HCT116 (cell line): Measurements from ENCODE around the gene CLRN1. TPM values are rescaled to one million over a fixed set of nuclear protein-coding genes. Genes with fewer than 3 reads are reported as not detected.
A peak's percentile ranks its signal among the peaks of the same experiment; 100 is the strongest.

Experiments
- ATAC-seq: fragments of 200-7000 bp; cut with Tn5 transposase; 2 replicates; pipeline ENCODE4 v1.9.1; 2020; ENCODE audit warnings: mild to moderate bottlenecking, moderate library complexity
- Bru-seq: library from RNA; stranded (reverse); fragments of 400-500 nt; gene quantifications from one replicate; lab custom pipeline; 2021; lab: Mats Ljungman, UMichigan
- BruChase-seq, 2 experiments: library from RNA; stranded (reverse); fragments of 400-500 nt; gene quantifications; one replicate each; lab custom pipeline; 2021; lab: Mats Ljungman, UMichigan
- BruUV-seq: library from RNA; stranded (reverse); fragments of 400-500 nt; replicated peaks from 2 replicates; lab custom pipeline; 2021; lab: Mats Ljungman, UMichigan
- CTCF ChIA-PET: fragments of 300-600 bp; sonication (Branson Sonifier 250); formaldehyde crosslinking; loops from one replicate; lab custom pipeline; 2021; ENCODE audit warnings: antibody characterized with exemption; lab: Charles Lee
- POLR2A ChIA-PET: fragments of 300-600, 350-600 bp; sonication (Branson Sonifier 250); formaldehyde crosslinking; loops from one replicate; lab custom pipeline; 2021; ENCODE audit warnings: antibody characterized with exemption; lab: Charles Lee
- RAD21 ChIA-PET, 2 experiments: fragments of 300-600 bp; sonication (Branson Sonifier 250); formaldehyde crosslinking; loops; one replicate each; lab custom pipeline; 2023; ENCODE audit warnings: low total read pairs in 2 of 2; ENCODE audit not compliant: uncharacterized antibody in 2 of 2, unreplicated experiment in 2 of 2, low non-redundant PET in 1 of 2; lab: Charles Lee
- DNase-seq: peaks from one replicate; pipeline ENCODE4 v3.0.0-alpha.2; 2010; ENCODE audit warnings: low read depth, low spot score
- H2AFZ ChIP-seq: fragments of 200-600 bp; shearing (Covaris generic), sonication (generic); 2 replicates; pipeline ENCODE4 v1.6.1; 2017; ENCODE audit warnings: low read depth, mixed run types, mixed read lengths, antibody characterized with exemption, low read length; ENCODE audit not compliant: poor library complexity, severe bottlenecking
- H3K27ac ChIP-seq: 2 replicates; pipeline ENCODE4 v1.5.1; 2012; ENCODE audit warnings: low read depth, low read length
- H3K27me3 ChIP-seq: fragments of 200-600 bp; sonication (generic); 2 replicates; pipeline ENCODE4 v1.6.1; 2016; ENCODE audit warnings: mixed run types, low read length, mixed read lengths; ENCODE audit not compliant: insufficient read depth
- H3K36me3 ChIP-seq, 2 experiments: fragments of 200-500 bp in 1 of 2; fragments of 200-600 bp in 1 of 2; sonication (Bioruptor generic) in 1 of 2; sonication (generic) in 1 of 2; 2 replicates each; pipeline versions ENCODE4 v1.5.1 to v1.6.1; 2014 to 2016; ENCODE audit warnings: low read length in 2 of 2, inconsistent platforms in 1 of 2, mixed read lengths in 1 of 2, mixed run types in 1 of 2; ENCODE audit not compliant: insufficient read depth in 2 of 2, control insufficient read depth in 1 of 2
- H3K4me1 ChIP-seq, 2 experiments: fragments of 200-600 bp in 1 of 2; sonication (generic) in 1 of 2; 2 replicates each; pipeline versions ENCODE4 v1.5.1 to v1.6.1; 2012 to 2017; ENCODE audit warnings: low read length in 2 of 2, inconsistent platforms in 1 of 2, mild to moderate bottlenecking in 1 of 2, mixed read lengths in 1 of 2, mixed run types in 1 of 2, moderate library complexity in 1 of 2; ENCODE audit not compliant: insufficient read depth in 2 of 2, control insufficient read depth in 1 of 2
- H3K4me2 ChIP-seq: fragments of 200-600 bp; sonication (generic); 2 replicates; pipeline ENCODE4 v1.6.1; 2017; ENCODE audit warnings: mixed run types, low read length, mixed read lengths
- H3K4me3 ChIP-seq, 2 experiments: fragments of 200-600 bp in 1 of 2; sonication (generic) in 1 of 2; replicated peaks in 1 of 2; 2 replicates each; pipeline ENCODE4 v1.5.1; 2011 to 2016; ENCODE audit warnings: low read length in 2 of 2, control low read depth in 1 of 2, low read depth in 1 of 2, mild to moderate bottlenecking in 1 of 2, mixed read lengths in 1 of 2, mixed run types in 1 of 2
- H3K79me2 ChIP-seq: fragments of 200-600 bp; sonication (generic); 2 replicates; pipeline ENCODE4 v1.6.1; 2017; ENCODE audit warnings: mild to moderate bottlenecking, mixed run types, low read length, moderate library complexity, mixed read lengths; ENCODE audit not compliant: insufficient read depth
- H3K9ac ChIP-seq: fragments of 200-600 bp; sonication (generic); 2 replicates; pipeline ENCODE4 v1.6.1; 2016; ENCODE audit warnings: low read length, mixed read lengths
- H3K9me2 ChIP-seq: fragments of 200-600 bp; sonication (generic), shearing (Covaris generic); 2 replicates; pipeline ENCODE4 v1.6.1; 2017; ENCODE audit warnings: mixed run types, mild to moderate bottlenecking, moderate library complexity; ENCODE audit not compliant: insufficient read depth
- H3K9me3 ChIP-seq, 2 experiments: fragments of 200-500 bp in 1 of 2; fragments of 200-600 bp in 1 of 2; sonication (Bioruptor generic) in 1 of 2; sonication (generic) in 1 of 2; 2 replicates each; pipeline ENCODE4 v1.6.1; 2014 to 2017; ENCODE audit warnings: low read length in 2 of 2, mixed read lengths in 2 of 2, inconsistent platforms in 1 of 2, low read depth in 1 of 2, mild to moderate bottlenecking in 1 of 2, mixed run types in 1 of 2, moderate library complexity in 1 of 2; ENCODE audit not compliant: control insufficient read depth in 1 of 2, insufficient read depth in 1 of 2
- H4K20me1 ChIP-seq: fragments of 200-600 bp; sonication (generic), shearing (Covaris generic); 2 replicates; pipeline ENCODE4 v1.6.1; 2017; ENCODE audit warnings: mixed run types, mild to moderate bottlenecking, moderate library complexity; ENCODE audit not compliant: insufficient read depth
- CEBPB ChIP-seq: IDR thresholded peaks from 2 replicates; pipeline ENCODE4 v1.6.1; 2012; ENCODE audit warnings: low read depth
- FOSL1 ChIP-seq: IDR thresholded peaks from 2 replicates; pipeline ENCODE4 v1.6.1; 2012; ENCODE audit warnings: low read depth
- JUND ChIP-seq: IDR thresholded peaks from 2 replicates; pipeline ENCODE4 v1.6.1; 2012
- POLR2A ChIP-seq: IDR thresholded peaks from 2 replicates; pipeline ENCODE4 v1.7.0; 2011; ENCODE audit warnings: borderline replicate concordance; ENCODE audit not compliant: insufficient read depth, insufficient read length; ENCODE audit errors: extremely low read depth
- SIN3A ChIP-seq: IDR thresholded peaks from 2 replicates; pipeline ENCODE4 v1.6.1; 2012; ENCODE audit warnings: low read depth
- SP1 ChIP-seq: IDR thresholded peaks from 2 replicates; pipeline ENCODE4 v1.6.1; 2012; ENCODE audit warnings: low read depth
- YY1 ChIP-seq: IDR thresholded peaks from 2 replicates; pipeline ENCODE4 v1.6.1; 2011; ENCODE audit warnings: low read length, low read depth, moderate library complexity, mild to moderate bottlenecking; ENCODE audit not compliant: insufficient replicate concordance; ENCODE audit errors: extremely low read depth
- ZFX ChIP-seq: fragments of 450-650 bp; IDR thresholded peaks from 2 replicates; pipeline ENCODE4 v1.6.1; 2017
- intact Hi-C: fragments of 100-400 bp; cut with micrococcal nuclease; formaldehyde crosslinking; loops from 2 replicates; pipeline ENCODE4 v1.10.0; 2022
- long read RNA-seq: library from polyadenylated mRNA; unstranded; transcript quantifications from one replicate; pipeline ENCODE4 v2.0.0, GENCODE V29; 2021; ENCODE audit not compliant: unreplicated experiment
- polyA plus RNA-seq: library from polyadenylated mRNA; unstranded; fragments of >200 nt; gene quantifications from 2 replicates; pipeline ENCODE4 v1.2.1, GENCODE V29; 2012; ENCODE audit warnings: missing spikeins
- total RNA-seq: library from RNA; stranded (reverse); gene quantifications from one replicate; pipeline ENCODE4 v1.2.1, GENCODE V29; 2021; ENCODE audit not compliant: unreplicated experiment
- TF ChIP-seq, protein P1 (sequence below): IDR thresholded peaks from 2 replicates; pipeline ENCODE4 v1.6.1; 2012; ENCODE audit warnings: low read depth

Gene CLRN1, protein sequence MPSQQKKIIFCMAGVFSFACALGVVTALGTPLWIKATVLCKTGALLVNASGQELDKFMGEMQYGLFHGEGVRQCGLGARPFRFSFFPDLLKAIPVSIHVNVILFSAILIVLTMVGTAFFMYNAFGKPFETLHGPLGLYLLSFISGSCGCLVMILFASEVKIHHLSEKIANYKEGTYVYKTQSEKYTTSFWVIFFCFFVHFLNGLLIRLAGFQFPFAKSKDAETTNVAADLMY
- total RNA-seq, result not detected
- polyA plus RNA-seq, result not detected in 2 replicates
- Bru-seq, nascent RNA, result not detected
- not detected for BruChase-seq, experiment 1, labeled RNA remaining after a 6-hour chase
- not detected for BruChase-seq, experiment 2, labeled RNA remaining after a 2-hour chase
- long read RNA-seq, result 0 reads

DNA sequence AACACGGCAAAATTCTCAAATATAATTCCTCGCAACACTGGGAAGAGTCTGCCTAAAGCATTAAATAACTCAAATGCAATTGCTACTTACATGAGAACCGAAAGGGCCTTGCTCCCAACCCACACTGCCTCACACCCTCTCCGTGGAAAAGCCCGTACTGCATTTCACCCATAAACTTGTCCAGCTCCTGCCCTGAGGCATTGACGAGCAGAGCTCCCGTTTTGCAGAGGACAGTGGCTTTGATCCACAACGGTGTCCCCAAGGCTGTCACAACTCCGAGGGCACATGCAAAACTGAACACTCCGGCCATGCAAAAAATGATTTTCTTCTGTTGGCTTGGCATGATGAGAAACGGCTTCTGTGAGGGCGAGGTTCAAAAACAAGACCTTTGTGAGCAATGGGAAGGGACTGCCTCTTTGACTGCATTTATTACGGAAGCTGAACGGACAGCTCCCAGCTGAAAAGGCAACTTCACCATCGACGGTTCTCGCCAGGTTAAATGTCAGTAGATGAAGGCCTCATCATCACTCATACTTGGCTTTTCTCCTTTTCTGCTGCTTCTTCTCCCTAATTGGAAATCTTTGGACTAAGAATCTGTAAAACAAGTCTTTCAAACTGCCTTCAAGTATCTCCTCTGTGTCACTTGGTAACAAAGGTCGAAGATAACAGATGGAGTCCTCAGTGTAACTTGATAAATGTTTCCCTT lies at the start of gene CLRN1:
Gene CLRN1, minus strand, starts transcription at position 362 of the 706 bp plus-strand sequence. Its CDS starts 19 bp downstream, at position 343.
- Histone ChIP-seq H3K4me2 (no peak within 1 kb of the TSS), H3K27ac (no peak within 1 kb of the TSS), H3K79me2 (no peaks in the 10 kb centered on the region), H4K20me1 (no peaks in the 10 kb centered on the region), H3K27me3 (no peaks in the 10 kb centered on the region), H3K36me3 (no peaks in the 10 kb centered on the region)
- DNase-seq, result no peak
- intact Hi-C loops, result no loop called here
- POLR2A ChIA-PET, result no interaction called here
- TF ChIP-seq, protein P1, sequence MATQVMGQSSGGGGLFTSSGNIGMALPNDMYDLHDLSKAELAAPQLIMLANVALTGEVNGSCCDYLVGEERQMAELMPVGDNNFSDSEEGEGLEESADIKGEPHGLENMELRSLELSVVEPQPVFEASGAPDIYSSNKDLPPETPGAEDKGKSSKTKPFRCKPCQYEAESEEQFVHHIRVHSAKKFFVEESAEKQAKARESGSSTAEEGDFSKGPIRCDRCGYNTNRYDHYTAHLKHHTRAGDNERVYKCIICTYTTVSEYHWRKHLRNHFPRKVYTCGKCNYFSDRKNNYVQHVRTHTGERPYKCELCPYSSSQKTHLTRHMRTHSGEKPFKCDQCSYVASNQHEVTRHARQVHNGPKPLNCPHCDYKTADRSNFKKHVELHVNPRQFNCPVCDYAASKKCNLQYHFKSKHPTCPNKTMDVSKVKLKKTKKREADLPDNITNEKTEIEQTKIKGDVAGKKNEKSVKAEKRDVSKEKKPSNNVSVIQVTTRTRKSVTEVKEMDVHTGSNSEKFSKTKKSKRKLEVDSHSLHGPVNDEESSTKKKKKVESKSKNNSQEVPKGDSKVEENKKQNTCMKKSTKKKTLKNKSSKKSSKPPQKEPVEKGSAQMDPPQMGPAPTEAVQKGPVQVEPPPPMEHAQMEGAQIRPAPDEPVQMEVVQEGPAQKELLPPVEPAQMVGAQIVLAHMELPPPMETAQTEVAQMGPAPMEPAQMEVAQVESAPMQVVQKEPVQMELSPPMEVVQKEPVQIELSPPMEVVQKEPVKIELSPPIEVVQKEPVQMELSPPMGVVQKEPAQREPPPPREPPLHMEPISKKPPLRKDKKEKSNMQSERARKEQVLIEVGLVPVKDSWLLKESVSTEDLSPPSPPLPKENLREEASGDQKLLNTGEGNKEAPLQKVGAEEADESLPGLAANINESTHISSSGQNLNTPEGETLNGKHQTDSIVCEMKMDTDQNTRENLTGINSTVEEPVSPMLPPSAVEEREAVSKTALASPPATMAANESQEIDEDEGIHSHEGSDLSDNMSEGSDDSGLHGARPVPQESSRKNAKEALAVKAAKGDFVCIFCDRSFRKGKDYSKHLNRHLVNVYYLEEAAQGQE, result no peak
- TF ChIP-seq CEBPB, result no peak
- TF ChIP-seq POLR2A, result no peak
- TF ChIP-seq SIN3A, result no peak
- no peak for TF ChIP-seq FOSL1
- no peak for TF ChIP-seq SP1
- no peak for TF ChIP-seq JUND
- TF ChIP-seq ZFX, result no peak
- TF ChIP-seq YY1, result no peak
- TF ChIP-seq, all 23 proteins: peak for 0
- Histone ChIP-seq H3K9ac (no peak within 1 kb of the TSS), H3K9me2 (no peaks in the 10 kb centered on the region), H3K9me3 (no peaks in the 10 kb centered on the region), H3K4me3 (no peak within 1 kb of the TSS), H3K4me1 (peaks cover 4 to 10% of the 10 kb centered on the region in 2 experiments; a peak in 3 of 4 replicates), H2AFZ (peak within 1 kb of the TSS; percentile 84)
- no peak for ATAC-seq
- ChIA-PET CTCF (no interaction called here), RAD21 (no interaction called here)
- no TSS peak for BruUV-seq
